Measurements from ENCODE around the gene CEMIP.
A peak's percentile ranks its signal among the peaks of the same experiment; 100 is the strongest.

CEMIP gene

DNA sequence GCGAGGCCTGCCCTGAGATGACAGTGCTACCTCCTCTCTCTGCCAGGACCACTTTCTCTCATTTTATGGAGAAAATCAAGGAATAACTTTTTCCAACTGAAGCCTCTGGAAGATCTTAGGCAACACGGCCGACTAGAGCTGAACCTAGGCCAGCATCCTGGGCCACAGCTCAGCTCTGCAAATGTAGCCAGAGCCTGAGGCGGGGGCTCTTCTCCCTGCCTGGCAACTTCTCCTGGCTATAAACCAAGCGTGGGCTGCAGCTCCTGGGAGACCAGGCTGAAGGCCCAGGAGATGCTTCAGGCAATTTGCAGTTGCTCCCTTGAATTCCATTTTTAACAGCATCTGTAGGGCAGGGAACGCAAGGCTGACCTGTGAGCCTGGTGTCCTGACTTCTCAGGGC, 74.9 kb downstream of the CEMIP start:
- no peak for DNase-seq

DNA sequence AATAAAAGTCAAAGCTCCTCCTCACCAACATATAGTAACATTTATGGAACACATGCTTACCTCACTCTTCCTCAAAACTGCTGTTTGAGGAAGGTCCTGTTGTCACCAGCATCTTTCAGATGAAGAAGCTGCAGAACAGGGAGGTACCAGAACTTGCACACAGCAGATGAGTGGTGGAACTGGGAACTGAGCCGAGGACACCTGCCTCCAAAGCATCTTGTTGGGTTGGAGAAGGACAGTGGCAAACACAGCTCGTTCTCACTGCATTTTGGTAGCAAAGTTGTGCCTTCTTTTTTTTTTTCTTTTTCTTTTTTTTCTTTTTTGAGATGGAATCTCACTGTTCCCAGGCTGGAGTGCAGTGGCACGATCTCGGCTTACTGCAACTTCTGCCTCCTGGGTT, 76.0 kb downstream of the CEMIP start:
- DNase-seq = no peak

DNA sequence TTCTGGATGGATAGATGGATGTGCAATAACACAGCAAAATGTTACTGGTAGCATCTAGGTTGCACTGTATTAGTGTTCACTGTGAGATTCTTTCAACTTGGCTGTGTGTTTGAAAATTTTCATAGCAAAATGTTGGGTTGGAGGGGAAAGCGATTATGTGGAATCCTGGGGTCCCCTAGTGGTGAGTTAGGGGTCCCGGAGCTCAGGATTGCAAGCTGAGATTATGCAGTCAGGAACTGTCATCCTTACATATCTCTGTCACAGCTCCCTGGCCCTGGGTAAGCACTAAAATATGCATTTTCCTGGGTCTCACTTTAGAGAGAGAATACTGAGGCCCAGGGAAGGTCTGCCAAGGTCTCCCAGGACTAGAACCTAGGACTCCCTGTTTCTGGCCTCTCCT, 77.2 kb downstream of the CEMIP start:
- no peak for DNase-seq

DNA sequence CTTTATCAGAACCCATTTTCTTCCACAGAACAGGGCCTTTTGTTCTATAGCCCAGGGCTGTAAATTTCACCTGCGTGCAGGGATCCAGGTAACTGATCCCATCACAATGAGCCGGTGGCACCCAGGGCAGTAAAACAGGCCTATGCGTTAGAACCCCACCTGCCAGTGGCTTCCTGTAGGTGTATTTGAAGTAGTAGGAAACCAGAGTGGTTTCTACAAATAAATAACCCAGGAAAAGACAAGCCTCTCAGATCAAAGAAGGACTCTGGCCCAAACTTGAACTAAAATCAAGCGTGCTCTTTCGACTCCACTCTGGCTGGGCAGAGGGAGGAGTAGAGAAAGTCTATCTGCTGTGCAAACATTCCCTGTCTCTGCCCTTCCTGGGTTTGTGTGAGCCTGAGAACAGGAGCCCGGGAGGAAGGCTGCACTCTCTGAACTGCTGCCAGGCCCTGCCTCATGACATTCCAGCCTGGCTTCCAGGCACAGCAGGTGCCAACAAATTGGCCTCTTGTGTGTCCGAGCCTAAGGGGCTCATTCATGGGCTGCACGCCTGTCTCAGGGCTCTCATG, 77.7 kb downstream of the CEMIP start:
- peak; percentile 2 for DNase-seq

DNA sequence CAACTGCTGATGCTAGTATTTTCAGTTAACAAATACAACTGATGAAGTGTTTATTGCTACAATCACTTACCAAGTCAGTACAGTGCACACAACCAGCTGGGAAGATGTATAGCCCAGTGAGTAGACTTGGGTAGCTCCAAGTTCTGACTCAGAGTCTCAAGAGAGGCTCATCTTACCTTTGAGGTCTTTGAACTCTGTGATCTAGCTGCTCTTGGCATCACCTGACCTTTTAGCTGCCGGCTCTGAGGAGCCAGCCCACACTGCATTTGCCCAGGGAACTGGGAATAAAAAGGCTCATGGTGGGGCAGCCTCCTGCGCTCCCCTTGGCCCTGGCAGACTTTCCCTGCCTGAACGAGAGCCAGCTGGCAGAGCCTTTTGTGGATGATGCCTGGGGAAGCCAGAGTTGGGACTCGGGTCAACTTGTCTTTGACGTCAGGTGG, 82.6 kb downstream of the CEMIP start:
- no peak for DNase-seq

DNA sequence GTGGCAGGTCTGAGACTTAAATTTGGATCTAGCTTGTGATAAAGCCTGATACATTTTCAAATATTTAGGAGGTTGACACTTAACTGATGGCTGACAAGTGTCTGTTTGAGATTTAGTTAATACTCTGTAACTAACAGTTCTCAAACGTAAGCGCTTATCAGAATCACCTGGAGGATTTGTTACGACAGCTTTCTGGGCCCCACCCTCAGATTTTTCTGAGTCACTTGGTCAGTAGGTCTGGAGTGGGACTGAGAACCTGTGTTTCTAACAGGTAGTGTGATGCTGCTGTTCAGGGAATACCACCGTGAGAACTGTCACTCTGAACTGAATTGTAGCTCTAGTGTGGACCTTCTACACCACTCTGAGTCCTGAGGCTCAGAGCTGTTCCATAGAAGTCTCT, 85.5 kb downstream of the CEMIP start:
- DNase-seq = no peak

DNA sequence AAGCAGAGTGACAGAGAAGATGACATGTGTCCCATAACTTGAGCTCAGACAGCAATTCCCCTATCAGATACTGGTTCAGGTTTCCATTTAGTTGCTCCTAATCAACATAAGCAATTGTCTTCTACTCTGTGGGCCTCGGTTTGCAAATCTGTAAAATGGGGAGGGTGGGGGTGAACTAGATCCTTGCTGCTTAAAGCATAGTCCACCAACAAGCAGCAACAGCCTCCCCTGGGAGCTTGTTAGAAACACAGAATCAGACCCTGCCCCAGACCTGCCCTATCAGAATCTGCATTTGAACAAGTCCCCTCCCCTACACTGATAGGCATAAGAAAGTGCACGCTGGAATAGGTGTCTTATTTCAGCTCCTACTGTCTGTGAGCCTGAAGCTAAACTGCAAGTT, 87.8 kb downstream of the CEMIP start:
- DNase-seq = no peak

DNA sequence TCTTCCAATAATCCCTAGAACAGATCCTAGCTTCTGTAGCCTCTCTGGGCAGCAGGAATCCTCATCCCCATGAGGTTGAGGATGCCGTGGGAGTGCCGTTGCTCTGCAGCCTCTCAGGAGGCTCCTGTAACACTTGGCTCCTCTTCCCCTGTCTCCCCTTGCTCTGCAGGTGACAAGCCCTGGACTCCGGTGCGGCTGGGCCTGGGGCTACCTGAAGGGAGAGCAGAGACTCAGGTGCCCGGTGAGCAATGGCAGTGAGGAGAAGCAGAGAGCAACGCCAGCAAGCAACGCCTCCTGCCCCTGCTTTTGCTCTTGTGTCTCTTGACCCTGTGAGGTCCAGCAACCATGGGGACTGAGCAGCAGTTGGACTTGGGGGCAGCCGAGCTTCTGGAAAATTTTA, 91.2 kb downstream of the CEMIP start:
- DNase-seq = no peak

DNA sequence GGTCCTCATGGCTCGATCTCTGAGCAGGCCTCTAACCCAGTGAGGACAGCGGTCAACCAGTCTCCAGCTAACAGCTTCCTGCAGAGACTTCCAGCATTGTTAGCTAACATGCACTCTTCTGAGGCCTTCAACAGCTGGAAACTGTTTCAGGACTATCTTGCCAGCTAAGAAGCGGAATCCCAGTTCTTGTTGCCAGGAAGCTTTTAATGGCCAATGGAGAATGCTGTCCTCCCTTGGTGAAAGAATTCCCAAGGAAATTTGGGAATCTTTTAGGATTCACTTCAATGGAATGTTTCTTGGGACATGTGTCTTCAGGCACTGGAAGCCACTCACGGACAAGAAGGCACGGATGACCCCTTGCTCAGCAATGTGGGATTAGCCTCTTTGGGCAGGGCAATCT, 91.7 kb downstream of the CEMIP start:
- no peak for DNase-seq

DNA sequence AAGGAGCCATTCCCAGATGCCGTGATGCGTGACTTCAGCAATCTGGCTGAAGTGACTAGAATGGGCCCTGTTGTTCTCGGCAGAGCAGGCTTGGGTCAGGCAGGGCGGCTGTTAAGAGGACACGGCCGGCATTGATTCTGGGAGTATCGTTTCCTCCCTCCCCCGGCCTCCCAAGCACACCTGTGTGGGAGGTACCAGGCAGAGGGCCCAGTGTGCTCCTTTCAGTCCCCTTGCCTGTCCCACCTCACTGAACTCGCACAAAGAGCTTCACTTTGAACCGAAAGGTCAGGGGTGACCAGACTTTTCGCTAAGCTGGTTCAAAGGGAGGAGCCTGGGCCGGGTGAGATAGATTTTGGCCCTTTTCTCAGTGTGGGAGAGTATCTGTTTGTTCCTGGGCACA, 92.7 kb downstream of the CEMIP start:
- no peak for DNase-seq

DNA sequence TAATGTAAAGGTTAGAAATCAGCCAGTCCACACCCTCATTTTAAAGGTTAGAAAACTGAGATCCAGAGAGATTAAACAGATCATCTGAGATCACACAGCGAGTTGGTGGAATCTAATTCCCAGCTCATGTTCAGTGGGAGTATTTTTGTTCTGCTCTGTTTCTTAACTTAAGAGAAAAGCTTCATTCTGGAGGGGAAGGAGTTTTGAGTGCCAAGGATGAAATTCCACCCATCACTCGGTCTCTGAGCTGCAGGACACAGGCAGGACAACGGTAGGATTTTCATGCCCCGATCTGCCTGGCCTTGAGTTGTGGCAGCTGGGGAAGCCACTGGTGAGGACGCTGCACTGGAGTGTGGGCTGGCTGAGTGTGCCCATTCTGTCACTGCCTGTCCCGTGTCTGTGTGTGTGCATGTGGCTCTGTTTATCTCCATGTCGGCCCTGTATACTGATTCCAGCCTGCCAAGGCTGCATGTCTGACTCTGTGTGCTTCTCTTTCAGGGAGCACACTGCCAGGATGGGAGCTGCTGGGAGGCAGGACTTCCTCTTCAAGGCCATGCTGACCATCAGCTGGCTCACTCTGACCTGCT, 94.3 kb downstream of the CEMIP start:
- DNase-seq = no peak

DNA sequence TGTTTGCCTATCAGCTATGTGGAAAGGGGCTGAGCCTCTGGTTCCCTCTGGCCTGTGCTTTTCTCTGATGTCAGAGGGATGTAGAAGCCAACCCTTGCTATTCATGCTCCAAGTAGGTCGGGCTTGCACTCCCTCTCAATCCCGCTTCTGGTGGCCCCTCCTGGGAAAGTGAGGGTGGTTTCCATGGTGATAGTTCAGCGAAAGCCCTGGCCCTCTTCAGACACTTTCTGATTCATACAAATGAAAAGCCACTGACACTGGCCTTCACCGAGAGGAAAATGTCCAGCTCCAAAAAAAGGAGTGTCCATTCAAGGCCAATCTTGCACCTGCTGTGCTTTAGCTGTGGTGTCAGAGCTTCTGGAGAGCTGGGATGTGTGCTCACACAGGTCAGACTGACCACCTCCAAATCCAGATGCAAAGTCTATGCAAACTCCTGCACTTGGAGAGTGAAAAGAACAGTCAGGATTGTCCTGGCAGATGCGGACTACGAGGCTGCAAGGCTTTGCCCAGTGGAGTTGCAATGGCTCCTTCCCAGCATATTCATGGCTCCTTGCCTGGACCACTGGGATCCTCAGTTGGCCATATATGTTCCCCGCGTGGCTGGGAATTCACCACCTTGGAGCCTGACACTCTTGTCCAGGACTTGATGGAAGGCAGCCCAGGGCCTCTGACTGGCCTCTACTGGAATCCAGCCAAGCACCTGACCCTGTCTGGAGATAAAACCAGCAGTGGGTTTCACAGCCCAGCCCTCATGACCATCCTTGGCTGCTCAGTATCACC, 96.6 kb downstream of the CEMIP start:
- DNase-seq = no peak

DNA sequence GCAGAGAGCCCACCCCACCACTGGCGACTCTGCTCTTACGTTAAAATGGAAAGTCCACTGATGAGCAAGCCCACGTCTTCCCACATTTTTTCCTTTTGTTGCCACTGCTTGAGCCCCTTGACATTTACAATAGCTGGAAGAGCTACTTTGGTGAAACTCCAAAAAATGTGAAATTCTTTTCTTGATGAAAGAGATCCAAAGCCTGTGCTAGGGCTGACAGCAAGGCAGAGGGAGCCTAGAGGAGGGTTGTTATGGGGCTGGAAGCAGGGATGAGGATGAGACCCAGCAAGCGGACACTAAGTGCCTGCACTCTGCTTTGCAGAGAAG, 97.1 kb downstream of the CEMIP start:
- no peak for DNase-seq

DNA sequence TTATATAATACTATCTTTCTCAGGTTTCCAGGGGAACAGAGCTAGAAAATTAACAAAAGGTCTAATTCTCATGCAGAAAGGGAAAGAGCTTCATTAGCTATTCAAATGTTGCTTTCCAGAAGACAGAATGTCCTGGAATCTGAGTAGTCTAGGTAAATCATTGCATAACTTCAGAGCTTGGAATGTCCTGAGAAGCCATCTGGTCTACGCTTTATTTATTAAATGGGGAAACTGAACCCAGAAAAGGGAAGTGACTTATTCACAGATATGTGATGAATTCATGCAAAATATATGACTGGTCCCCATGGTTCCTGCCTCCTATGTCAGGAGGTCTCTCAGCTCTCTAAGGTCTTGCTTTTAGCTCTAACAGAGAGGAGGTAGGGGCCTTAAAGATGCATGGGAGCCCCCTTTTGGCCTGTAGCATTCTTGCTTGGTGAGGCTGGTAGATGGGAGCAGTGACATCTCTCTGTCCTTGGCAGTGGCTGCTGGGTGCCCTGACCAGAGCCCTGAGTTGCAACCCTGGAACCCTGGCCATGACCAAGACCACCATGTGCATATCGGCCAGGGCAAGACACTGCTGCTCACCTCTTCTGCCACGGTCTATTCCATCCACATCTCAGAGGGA, 99.2 kb downstream of the CEMIP start:
- no peak for DNase-seq

DNA sequence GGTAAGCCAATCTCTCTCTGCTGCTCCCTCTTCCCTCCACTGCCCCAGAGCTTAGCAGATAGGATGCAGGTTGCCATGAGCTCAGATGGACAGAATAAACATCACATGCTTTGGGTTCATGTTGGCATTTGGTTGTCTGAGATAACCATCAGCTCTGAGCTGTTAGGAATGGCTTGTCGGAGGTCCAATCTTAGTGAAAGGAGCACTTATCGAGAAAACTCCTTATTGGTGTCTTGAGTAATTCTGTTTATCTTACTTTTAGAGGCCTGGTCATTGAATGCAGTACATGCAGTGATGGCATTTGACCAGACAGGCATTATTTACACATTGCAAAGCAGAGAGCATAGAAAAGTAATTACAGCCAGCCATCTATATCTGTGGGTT, 99.7 kb downstream of the CEMIP start:
- DNase-seq = no peak

DNA sequence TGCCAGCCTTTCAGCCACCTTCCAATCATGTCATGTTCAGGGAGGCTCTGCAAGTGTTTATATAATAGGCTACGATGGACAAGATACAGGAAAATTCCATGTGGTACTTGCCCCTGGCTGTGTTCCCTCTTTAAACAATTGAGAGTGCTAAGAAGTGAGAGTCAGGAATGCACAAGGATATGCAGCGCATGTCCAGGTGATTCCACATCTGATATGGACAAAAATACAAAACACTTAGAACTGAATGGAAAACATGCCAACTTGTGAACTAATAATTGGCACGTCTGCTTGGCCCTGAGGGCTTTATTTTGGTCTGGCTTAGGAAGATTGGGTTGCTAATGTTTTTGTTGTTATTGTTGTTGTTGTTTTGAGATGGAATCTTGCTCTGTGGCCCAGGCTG, 100.9 kb downstream of the CEMIP start:
- DNase-seq = no peak

- no peak for DNase-seq
Measured at GRCh38 chr15:80883641-80884040, 104.5 kb downstream of the CEMIP start.

- DNase-seq = no peak
Measured at GRCh38 chr15:80885016-80885579, 105.9 kb downstream of the CEMIP start.

DNA sequence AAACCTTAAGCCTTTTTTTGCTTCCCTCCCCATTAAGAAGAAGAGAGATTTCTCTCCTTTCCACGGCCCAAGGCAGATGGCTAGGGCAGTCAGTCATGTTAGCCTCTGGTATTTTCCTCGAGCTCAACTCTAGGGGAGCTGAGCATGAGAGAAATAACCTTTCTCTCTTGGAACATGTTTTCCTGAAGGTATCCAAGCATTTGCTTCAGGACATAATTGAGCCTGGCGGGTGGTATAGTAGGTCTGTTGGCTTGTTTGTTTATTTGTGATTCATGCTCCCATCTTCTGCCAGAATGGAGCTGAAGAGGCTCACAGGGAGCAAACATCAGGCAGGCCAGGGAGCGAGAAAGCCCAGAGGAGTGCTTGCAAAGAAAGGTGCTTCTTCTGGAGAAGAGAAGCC, 108.0 kb downstream of the CEMIP start:
- DNase-seq = no peak

GRCh38 chr15:80888846-80889245, 109.7 kb downstream of the CEMIP start:
- DNase-seq = no peak

DNA sequence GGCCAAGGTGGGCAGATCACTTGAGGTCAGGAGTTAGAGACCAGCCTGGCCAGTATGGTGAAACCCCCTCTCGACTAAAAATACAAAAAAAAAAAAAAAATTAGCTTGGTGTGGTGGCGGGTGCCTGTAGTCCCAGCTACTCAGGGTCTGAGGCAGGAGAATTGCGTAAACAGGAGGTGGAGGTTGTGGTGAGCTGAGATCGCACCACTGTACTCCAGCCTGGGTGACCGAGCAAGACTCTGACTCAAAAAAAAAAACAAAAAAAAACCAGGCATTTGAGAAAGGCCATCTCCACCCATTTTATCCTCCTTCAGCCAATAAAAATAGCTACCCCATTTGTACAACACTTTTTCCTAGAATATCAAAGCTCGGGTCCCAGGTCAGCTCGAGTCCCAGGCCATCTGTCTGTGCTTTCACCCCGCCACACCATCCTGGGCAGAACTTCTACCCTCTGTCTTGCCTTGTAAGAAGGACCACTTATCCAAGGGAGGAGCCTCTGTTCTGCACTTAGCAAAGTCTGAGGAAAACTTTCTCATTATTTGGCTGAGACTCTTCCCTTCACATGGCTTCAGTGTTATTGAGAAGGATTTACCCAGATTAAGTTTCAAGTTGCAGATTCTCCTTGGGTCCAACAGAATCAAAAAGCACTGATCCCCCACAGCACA, 111.3 kb downstream of the CEMIP start:
- DNase-seq = no peak

- DNase-seq = no peak
Measured at GRCh38 chr15:80891006-80891405, 111.8 kb downstream of the CEMIP start.

GRCh38 chr15:80892414-80892813, 113.2 kb downstream of the CEMIP start:
- no peak for DNase-seq
